Nephron progenitor cell (in vitro differentiated cells): Measurements from ENCODE around the gene ADCY7.

ENCODE experiments used
- DNase-seq: peaks from one replicate; pipeline ENCODE4 v3.0.0; 2021
- H3K27ac Mint-ChIP-seq: 2 replicates; pipeline ENCODE4 v1.8.0; 2021; ENCODE audit warnings: mild to moderate bottlenecking, moderate library complexity, mixed read lengths
- H3K27me3 Mint-ChIP-seq: 2 replicates; pipeline ENCODE4 v1.8.0; 2021; ENCODE audit warnings: mild to moderate bottlenecking, low read depth, mixed read lengths; ENCODE audit not compliant: poor library complexity
- H3K36me3 Mint-ChIP-seq: 2 replicates; pipeline ENCODE4 v1.8.0; 2021; ENCODE audit warnings: low read depth, mixed read lengths
- H3K4me1 Mint-ChIP-seq: 2 replicates; pipeline ENCODE4 v1.8.0; 2021; ENCODE audit warnings: mixed read lengths
- H3K4me3 Mint-ChIP-seq: 2 replicates; pipeline ENCODE4 v1.8.0; 2021; ENCODE audit warnings: mild to moderate bottlenecking, moderate library complexity, mixed read lengths
- H3K9me3 Mint-ChIP-seq: 2 replicates; pipeline ENCODE4 v1.8.0; 2021; ENCODE audit warnings: mild to moderate bottlenecking, moderate library complexity, mixed read lengths
- CTCF ChIP-seq: fragments of 200-600 bp; sonication (generic); IDR thresholded peaks from 2 replicates; pipeline ENCODE4 v1.5.0; 2021; ENCODE audit warnings: antibody characterized with exemption

Gene ADCY7

DNA sequence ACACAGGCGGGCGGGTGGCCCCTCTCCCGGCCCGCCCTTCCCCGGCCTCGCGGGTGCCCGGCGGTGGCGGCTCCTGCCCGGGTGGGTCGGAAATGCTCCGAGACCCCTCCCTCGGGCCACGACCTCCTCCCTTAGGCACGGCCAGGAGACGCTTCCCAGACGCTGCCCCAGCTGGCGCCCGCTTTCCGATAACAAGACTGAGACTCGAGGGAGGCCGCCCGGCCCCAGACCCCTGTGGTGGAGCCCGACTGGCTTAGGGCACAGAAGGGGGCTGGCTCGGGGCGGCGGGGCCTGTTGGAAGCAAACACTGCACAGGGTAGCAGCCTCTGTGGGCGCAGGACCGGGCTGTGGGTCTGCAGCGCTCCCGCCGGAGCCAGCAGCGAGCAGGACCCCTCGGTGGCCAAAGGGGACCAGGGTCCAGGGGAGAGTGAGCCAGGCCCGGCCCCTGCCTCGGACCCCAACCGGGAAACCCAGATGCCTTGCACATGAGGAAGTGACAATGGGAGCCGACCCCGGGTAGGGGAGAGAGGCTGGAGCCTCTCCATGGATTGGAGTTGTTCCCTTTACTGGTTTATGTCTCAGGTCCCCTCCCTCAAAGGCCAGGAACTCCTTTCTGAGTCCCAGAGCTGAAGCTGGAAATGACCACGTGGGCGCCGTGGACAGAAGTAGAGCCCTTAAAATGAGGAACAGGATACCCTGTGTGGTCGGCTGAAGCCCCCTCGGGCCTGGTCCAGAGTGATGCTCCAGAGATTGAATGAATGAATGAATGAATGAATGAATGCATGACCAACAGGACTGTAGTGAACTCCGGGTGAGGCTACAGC, 19.8 kb upstream of the ADCY7 start:
- peak; percentile 62 for DNase-seq
- peak overlapping the region; percentile 81 for H3K4me3 Mint-ChIP-seq
- H3K27ac Mint-ChIP-seq, result no peak overlapping the region
- no peaks in the 10 kb centered on the region for H3K36me3 Mint-ChIP-seq
- H3K9me3 Mint-ChIP-seq, result no peaks in the 10 kb centered on the region
- H3K4me1 Mint-ChIP-seq, result peaks cover 30% of the 10 kb centered on the region
- no peak for TF ChIP-seq CTCF
- H3K27me3 Mint-ChIP-seq, result peaks cover 23% of the 10 kb centered on the region

GRCh38 chr16:50247123-50247905, 19.0 kb upstream of the ADCY7 start:
- Mint-ChIP-seq H3K4me1 (peaks cover 34% of the 10 kb centered on the region), H3K4me3 (peak overlapping the region; percentile 81), H3K9me3 (no peaks in the 10 kb centered on the region), H3K36me3 (no peaks in the 10 kb centered on the region), H3K27ac (no peak overlapping the region), H3K27me3 (peaks cover 24% of the 10 kb centered on the region)
- DNase-seq, result no peak
- TF ChIP-seq CTCF, result no peak

DNA sequence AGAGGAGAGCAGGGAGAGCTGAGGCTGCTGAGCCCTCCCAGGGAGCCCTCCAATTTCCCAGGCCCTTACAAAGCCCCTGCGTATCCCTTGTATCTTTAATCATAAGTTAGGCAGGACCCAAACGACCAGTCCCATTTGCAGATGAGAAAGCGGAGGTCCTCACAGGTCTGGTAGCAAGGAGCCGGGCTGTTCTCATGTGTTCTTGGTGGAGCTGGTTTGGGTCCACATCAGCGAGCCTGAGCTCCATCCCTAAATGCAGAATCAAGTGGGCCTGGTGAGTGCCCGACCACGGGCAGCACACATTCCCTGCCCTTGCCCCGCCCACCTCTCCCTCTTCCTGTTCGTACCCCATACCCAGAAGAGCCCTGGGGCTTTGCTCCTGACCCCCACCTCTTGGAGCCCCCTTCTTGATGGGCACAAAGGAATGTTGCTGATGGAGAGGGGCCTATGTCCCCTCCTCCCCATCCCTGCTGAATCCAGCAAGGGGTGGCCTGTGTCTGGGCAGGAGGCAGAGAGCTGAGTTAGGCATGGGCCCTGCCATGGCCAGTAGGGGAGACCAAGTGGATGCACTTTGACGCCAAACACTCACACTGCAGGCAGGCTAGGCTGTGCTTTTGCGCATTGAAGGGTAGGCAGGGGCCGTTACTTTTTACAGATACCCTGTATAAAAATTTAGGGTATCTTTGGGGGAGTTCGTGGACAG, 18.3 kb upstream of the ADCY7 start:
- H3K36me3 Mint-ChIP-seq, result no peaks in the 10 kb centered on the region
- H3K4me1 Mint-ChIP-seq, result peaks cover 42% of the 10 kb centered on the region
- no peaks in the 10 kb centered on the region for H3K9me3 Mint-ChIP-seq
- no peak for DNase-seq
- peaks cover 25% of the 10 kb centered on the region for H3K27me3 Mint-ChIP-seq
- no peak overlapping the region for H3K27ac Mint-ChIP-seq
- H3K4me3 Mint-ChIP-seq, result no peak overlapping the region
- no peak for TF ChIP-seq CTCF

DNA sequence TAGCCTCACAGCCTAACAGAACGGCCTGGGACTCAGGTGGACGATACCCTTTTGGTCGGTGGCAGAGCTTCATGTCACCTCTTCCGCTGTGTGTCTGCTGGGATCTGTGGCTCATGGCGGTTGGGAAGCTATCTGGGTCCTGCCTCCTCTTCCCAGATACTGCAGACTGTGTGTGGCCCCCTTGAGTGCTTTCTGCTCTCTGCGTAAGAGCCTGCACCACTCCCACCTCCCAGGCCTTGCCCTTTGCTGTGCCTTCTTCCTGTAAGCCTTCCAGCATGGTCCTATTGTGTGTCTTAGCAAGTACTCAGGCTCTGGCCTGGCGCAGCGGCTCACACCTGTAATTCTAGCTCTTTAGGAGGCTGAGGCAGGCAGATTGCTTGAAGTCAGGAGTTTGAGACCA, 17.5 kb upstream of the ADCY7 start:
- TF ChIP-seq CTCF, result no peak
- Mint-ChIP-seq H3K4me1 (peaks cover 50% of the 10 kb centered on the region), H3K27me3 (peaks cover 21% of the 10 kb centered on the region), H3K27ac (no peak overlapping the region), H3K4me3 (peak overlapping the region; percentile 48), H3K36me3 (no peaks in the 10 kb centered on the region), H3K9me3 (no peaks in the 10 kb centered on the region)
- DNase-seq, result no peak

- no peak for TF ChIP-seq CTCF
- no peak overlapping the region for H3K27ac Mint-ChIP-seq
- no peak overlapping the region for H3K4me3 Mint-ChIP-seq
- no peaks in the 10 kb centered on the region for H3K36me3 Mint-ChIP-seq
- H3K4me1 Mint-ChIP-seq, result peaks cover 52% of the 10 kb centered on the region
- no peaks in the 10 kb centered on the region for H3K9me3 Mint-ChIP-seq
- DNase-seq, result no peak
- H3K27me3 Mint-ChIP-seq, result peaks cover 9% of the 10 kb centered on the region
Measured at GRCh38 chr16:50251375-50252081, 14.8 kb upstream of the ADCY7 start.
